B cell (primary cell): Measurements from ENCODE around the gene GLI3.

Source experiments
- EZH2 ChIP-seq: IDR thresholded peaks from 2 replicates; pipeline ENCODE4 v1.6.1; 2012; ENCODE audit warnings: borderline replicate concordance, low read depth, mild to moderate bottlenecking, moderate library complexity, low read length; ENCODE audit not compliant: insufficient read depth, poor library complexity, severe bottlenecking
- TF ChIP-seq, protein P1 (sequence below): fragments of 200-600 bp; IDR thresholded peaks from one replicate; pipeline ENCODE4 v1.8.0; 2022; ENCODE audit warnings: antibody characterized with exemption, mild to moderate bottlenecking

DNA sequence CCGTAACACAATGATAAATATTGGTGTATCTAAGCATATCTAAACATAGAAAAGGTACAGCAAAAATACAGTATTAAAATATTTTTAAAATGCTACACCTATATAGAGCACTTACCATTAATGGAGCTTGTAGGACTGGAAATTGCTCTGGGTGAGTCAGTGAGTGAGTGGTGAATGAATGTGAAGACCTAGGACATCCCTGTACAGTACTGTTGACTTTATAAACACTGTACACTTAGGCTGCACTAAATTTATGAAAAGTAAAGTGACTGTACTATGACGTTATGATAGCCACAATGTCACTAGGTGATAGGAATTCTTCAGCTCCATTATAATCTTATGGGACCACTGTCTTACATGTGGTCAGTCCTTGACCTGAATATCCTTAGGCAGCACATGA, 147.0 kb downstream of the GLI3 start:
- TF ChIP-seq, protein P1, sequence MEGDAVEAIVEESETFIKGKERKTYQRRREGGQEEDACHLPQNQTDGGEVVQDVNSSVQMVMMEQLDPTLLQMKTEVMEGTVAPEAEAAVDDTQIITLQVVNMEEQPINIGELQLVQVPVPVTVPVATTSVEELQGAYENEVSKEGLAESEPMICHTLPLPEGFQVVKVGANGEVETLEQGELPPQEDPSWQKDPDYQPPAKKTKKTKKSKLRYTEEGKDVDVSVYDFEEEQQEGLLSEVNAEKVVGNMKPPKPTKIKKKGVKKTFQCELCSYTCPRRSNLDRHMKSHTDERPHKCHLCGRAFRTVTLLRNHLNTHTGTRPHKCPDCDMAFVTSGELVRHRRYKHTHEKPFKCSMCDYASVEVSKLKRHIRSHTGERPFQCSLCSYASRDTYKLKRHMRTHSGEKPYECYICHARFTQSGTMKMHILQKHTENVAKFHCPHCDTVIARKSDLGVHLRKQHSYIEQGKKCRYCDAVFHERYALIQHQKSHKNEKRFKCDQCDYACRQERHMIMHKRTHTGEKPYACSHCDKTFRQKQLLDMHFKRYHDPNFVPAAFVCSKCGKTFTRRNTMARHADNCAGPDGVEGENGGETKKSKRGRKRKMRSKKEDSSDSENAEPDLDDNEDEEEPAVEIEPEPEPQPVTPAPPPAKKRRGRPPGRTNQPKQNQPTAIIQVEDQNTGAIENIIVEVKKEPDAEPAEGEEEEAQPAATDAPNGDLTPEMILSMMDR, result no peak
- no peak for TF ChIP-seq EZH2
